CD4-positive, alpha-beta T cell treated with Interleukin-2 at 100 ng/mL for 4 hours (primary cell): ENCODE data around the gene NT5C2.
A peak's percentile ranks its signal among the peaks of the same experiment; 100 is the strongest.

Experiments
- DNase-seq: peaks from one replicate; pipeline ENCODE4 v3.0.0-alpha.2; 2020; ENCODE audit warnings: low spot score

NT5C2 gene

DNA sequence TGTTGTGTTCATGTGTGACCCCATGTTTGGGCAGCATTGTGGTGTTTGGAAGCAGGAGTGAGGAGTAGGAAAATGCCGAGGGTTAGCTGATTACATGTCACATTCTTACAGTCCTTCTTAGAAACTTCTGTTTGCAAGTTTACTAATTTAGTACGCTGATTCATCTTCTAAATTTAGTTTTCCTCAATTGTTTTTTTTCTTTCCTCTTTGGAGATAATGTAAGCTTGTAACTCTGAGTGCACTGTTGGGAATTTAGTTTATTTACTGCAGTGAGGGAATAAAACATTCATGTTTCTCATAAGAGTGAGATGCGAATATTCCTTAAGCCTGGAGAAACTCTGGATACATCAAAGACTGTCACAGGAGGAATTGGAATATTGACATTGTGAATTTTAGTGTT, 135.0 kb downstream of the NT5C2 start:
- no peak for DNase-seq

DNA sequence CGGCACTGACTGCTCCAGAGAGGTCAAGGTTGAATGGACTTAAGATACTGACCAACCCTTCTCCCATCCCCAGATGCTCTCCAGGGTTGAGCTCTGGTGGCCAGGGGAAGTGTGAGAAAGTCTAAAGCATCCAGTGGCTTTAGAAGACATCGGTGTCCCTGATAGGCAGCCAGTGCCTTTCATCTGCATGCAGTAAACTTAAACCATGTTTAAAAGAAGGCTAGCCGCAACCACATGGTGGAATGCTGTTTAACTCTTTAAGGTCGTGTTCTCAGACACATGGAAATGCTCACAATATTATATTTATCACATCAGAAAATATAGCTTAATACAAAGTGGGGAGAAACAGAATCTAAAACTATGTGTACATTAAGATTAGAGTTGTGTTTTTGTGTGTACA, 138.0 kb downstream of the NT5C2 start:
- no peak for DNase-seq

DNA sequence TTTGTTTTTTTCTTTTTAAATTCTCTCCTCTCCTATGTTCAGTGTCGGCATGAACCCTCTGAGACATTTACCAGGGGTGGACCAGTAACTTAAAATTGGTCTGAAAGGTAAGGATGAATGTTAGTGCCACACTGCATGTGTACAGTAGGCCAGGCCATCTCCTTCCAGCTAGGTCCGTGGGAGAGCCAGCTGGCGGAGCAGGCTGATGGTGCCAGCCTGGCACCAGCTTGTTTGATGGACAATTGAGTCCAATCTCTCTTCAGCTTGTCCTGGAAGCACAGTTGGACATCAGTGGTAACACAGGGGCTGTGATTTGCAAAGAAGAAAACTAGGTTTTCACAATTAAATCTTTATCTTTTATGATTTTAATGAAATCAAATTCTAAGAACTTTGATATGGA, 138.5 kb downstream of the NT5C2 start:
- no peak for DNase-seq

DNA sequence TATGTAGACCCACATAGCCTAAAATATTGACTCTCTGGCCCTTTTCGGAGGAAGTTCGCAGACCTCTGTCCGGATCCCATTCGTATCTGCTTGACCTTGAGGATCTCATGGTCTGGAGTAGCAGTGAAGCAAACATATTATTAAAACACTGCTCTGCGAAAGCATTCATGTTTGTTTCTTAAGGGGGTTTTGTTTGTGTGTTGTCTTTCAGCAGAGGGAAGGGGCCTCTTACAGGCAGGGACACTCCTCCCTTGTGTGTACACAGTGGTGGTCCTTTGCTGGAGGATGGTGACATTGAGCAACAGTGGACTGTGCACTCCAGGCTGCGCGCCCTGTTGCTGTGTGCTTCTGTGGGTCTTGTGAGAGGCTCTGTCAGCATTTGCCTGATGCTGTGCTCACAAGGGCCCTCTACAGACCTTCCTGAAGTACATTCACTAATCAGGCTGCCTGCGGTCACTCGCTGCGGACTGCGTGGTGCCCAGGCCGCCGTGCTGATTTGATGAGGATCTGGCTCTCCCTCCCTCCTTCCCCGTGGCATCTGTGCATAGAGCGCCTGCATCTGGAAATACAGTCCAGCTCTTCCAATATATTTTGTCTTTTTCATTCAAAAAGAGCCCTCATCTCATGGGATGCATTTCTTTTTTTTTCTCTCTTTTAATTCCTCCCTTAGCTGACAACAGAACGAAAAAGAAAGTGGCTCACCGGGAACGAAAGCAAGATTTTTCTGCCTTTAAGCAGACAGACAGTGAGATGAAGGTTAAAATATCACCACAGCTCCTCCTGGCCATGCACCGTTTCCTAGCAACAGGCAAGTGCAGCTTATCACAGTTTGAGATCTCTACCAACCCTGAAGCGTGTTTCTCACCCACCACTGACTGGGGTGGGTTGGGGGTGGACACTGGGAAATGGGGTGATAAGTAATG, 139.2 kb downstream of the NT5C2 start:
- peak; percentile 75 for DNase-seq

DNA sequence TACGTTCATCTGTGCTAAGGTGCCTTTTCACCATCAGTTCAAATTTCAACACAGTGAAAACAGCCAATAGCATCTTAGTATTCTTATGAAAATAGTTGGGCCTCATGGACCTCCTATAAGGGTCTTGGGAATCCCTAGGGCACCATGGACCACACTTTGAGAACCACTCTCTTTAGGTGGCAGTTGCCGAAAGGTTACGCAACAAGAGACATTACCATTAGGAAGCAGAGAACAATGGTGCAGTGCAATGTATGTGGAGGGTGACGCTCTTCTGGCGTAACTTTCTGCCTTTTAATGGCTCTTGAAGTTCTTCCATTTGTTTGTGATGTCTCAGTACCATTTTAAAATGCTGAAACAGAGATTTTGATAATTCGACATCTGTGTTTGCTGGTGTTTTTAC, 143.8 kb downstream of the NT5C2 start:
- DNase-seq: no peak

DNA sequence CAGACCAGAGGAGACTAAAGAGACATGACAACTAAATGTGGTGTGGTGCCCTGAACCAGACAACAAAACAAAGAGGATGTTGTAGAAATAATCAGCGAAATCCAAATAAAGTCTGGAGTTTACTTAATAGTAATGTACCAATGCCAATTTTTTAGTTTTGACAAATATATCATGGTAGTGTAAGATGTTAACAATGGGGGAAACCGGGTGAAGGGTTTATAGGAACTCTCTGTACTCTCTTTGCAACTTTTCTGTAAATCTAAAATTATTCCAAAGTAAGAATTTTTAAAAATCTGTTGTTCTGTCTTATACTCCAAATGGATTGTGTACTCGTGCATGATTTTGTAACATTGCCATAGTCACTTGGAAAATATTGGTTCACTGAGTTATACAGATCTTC, 145.7 kb downstream of the NT5C2 start:
- no peak for DNase-seq

DNA sequence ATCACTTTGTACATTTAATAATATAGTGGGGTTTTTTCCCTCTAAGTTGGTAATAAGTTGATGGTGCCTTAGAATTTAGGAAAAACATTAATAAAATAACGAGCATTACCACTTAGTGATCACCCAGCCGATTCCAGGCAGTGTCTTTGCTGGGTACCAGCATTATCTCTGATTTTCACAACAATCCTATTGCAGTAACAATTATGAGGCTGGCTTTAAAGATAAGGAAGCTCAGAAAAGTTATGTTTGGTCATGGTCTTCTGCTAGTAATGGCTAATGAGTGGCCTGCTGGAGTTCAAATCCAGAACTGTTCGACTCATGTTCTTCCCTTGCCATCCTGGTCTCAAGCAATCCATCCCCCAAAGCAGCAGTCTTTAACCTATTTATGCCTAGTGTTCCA, 147.1 kb downstream of the NT5C2 start:
- no peak for DNase-seq

DNA sequence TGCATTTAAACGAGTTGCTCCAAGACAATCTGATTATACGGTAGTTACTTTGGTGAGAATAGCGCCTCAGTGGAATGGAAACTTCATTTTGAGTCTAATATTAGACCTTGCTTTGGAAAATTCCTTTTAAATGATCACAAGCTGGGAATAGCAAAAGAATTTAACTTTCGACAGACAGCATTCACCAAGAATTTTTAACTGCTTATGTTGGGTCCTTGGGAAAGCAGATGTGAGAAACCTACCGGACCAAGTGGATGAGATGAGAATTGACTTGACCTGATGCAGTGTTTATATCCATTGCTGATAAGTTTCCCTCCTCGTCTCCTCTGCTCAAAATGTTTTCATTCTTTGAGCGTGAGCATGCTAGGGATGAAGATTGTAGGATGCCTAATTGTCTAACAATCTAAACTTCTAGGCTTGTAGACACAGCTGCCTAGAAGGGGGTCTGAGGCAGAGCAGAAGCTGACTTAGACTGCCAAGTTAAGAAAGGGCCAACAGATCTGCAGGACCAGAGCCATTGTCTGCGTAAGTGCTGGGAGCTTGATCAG, 148.1 kb downstream of the NT5C2 start:
- no peak for DNase-seq

DNA sequence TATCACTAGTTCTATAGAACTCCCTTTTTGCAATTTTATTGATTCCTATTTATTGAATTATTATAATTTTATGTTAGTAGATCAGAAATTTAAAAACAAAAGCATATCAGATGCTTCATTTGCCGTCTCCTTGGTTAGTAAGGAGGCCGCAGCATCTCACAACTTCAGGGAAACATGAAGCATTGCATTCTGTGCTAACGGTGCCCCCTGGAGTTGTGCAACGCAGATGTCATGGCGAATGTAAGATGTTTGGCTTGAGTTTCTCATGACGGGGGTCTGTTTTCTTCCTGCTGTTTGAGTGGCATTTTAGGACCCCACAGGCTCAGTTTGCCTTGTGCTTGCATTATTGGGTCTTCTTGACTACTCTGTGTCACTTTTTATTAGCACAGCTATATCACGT, 150.2 kb downstream of the NT5C2 start:
- no peak for DNase-seq

DNA sequence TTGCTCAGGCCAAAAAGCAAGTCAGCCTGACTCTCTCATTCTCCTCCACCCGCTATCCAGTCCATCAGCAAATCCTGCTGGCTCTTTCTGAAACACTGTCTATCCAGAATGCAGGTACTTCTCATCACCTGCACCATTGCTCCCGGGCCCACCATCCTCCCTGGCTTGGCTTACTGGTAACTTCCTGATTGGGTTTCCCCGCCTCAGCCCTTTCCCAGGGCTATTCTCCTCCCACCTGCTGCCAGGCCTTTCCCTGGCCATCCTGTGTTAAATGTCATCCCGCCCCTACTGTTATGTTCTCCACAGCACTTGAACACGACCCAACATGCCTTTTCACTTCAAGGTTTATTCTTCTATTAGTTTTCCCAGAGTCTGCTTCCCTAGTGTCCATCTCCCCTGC, 150.9 kb downstream of the NT5C2 start:
- DNase-seq: no peak

DNA sequence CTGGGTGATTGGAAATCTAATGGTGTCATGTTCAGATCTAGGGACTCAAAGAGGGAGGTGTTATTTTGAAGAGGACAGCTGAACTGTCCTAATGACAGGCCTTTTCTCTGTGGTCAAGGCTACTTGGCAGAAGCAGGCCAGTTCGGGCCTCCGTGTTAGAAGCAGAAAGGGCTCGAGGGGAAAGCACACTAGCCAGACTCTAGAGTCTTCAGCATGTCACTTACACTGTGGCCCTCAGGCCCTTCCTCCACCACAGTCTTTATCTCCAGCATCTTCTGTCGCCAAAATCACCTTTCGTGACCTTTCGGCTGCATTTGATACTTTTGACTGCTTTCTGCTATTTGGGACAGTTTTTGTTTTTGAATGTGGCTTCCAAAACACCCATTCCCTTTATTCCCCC, 151.7 kb downstream of the NT5C2 start:
- DNase-seq: no peak

DNA sequence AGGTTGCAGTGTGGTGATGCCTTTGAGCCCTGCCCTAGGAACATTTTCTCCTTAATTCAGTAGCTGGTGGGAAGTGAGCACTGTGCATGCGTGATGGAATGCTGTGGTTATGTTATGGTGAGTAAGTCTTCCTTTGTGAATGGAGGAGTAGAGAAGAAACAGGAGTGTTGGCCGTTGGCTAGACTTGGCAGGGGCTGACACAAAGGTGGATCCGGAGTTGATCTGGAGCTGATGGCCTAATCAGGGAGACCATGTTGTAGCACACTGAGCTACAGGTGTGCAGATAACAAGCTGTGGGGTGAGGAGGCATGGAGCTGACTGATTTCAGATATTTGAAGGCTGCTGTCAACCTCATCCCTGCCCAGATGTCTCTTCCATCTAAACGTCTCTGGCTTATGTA, 152.7 kb downstream of the NT5C2 start:
- no peak for DNase-seq

DNA sequence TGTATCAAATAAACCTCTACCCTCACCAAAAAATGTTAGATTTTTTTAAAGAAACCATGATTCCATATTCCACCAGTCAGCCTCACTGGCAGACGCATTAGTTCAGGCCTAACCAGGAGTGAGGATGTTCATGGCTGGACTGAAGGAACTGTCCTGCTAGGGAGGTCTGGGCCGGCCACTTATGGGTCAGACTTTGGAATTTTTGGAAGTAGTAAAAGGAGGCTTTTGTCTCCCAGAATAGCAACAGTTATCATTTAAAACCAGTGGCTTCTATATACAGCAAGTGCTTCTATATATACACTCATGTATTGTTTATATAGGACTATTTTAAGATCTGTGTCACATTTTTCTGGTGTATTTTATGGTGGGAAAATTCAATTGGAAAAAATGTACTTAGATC, 154.5 kb downstream of the NT5C2 start:
- no peak for DNase-seq
